Measurements from ENCODE around the gene MORC2.

GRCh38 chr22:30982512-30982911, 13.9 kb upstream of the MORC2 start:
- TF ChIP-seq EZH2 (IDR thresholded peaks at IDR 0.05; ENCODE audit: borderline replicate concordance, low read length), result no peak
- TF ChIP-seq CTCF (conservative IDR thresholded peaks at IDR 0.05 in 1 of 2, IDR thresholded peaks at IDR 0.05 in 1 of 2; ENCODE audit: extremely low read depth in 1 of 2, insufficient read depth in 1 of 2, low read depth in 1 of 2, low read length in 2 of 2), result no peak
